22Rv1 (cell line): ENCODE results near the gene PARP4.

ENCODE experiments used
- CTCF ChIP-seq: fragments of 450-650 bp; IDR thresholded peaks from 2 replicates; pipeline ENCODE4 v1.5.1; 2017; ENCODE audit warnings: mild to moderate bottlenecking
- ZFX ChIP-seq: fragments of 450-650 bp; IDR thresholded peaks from 2 replicates; pipeline ENCODE4 v1.6.1; 2017; ENCODE audit warnings: antibody characterized with exemption, borderline replicate concordance

GRCh38 chr13:24528816-24529398 is 16.3 kb upstream of the PARP4 start:
- TF ChIP-seq CTCF (no peak), ZFX (no peak)
